ENCODE results near the gene ARHGEF33.

The ARHGEF33 gene

DNA sequence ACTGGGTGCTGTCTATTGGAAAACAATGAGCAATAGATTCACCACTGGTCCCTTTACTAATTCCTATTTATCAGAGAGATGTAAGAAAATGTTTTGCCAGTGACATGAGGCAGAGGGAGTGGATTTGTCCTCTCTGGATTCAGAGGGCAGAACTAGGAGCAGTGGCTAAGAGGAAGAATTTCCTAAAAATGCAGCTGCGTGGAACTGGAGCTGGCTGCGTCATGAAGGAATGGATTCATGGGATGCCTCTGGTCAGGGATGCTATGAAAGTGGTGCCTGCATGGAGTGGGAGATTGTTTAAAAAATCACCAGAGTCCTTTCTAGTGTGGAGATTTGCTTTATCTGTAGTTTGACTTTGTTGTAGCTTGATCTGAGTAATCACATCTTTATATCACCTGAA lies 78.3 kb downstream of the ARHGEF33 start:
- Histone ChIP-seq H3K4me3 (replicated peaks; ENCODE audit: low read depth, low read length) (no peak overlapping the region), H3K36me3 (ENCODE audit: control insufficient read depth, insufficient read depth, low read length) (no peaks in the 10 kb centered on the region), H3K27me3 (replicated peaks; ENCODE audit: control insufficient read depth, insufficient read depth, low read length) (no peaks in the 10 kb centered on the region; the same call in 1 of the 2 replicates)
- DNase-seq (ENCODE audit: extremely low read depth, insufficient read length) = no peak
- TF ChIP-seq, protein P1, sequence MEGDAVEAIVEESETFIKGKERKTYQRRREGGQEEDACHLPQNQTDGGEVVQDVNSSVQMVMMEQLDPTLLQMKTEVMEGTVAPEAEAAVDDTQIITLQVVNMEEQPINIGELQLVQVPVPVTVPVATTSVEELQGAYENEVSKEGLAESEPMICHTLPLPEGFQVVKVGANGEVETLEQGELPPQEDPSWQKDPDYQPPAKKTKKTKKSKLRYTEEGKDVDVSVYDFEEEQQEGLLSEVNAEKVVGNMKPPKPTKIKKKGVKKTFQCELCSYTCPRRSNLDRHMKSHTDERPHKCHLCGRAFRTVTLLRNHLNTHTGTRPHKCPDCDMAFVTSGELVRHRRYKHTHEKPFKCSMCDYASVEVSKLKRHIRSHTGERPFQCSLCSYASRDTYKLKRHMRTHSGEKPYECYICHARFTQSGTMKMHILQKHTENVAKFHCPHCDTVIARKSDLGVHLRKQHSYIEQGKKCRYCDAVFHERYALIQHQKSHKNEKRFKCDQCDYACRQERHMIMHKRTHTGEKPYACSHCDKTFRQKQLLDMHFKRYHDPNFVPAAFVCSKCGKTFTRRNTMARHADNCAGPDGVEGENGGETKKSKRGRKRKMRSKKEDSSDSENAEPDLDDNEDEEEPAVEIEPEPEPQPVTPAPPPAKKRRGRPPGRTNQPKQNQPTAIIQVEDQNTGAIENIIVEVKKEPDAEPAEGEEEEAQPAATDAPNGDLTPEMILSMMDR (IDR thresholded peaks at IDR 0.05; ENCODE audit: insufficient read depth, low read length, poor library complexity, severe bottlenecking) = no peak

DNA sequence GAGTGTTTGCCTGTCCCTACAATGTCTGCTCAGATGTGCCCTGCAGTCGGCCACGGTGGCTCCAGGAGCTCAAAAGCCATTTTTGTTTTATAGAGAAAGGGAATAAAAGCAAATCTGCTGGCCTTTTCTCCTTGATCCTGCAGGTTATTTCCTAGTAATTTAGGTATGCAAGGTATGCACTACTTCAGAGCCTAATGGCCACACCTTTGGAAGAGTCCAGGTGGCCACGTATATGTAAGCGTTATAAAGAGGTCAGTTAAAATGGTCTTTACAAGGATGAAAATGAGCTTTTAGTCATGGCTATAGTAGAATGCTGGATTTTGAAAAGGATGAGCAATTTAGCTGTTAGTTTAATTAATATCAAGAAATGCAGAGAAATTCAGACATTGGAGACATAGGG lies 81.7 kb downstream of the ARHGEF33 start:
- Histone ChIP-seq H3K4me3 (replicated peaks; ENCODE audit: low read depth, low read length) (no peak overlapping the region), H3K27me3 (replicated peaks; ENCODE audit: control insufficient read depth, insufficient read depth, low read length) (no peaks in the 10 kb centered on the region), H3K36me3 (ENCODE audit: control insufficient read depth, insufficient read depth, low read length) (no peaks in the 10 kb centered on the region)
- TF ChIP-seq, protein P1 (IDR thresholded peaks at IDR 0.05; ENCODE audit: insufficient read depth, low read length, poor library complexity, severe bottlenecking) = no peak
- DNase-seq (ENCODE audit: extremely low read depth, insufficient read length) = no peak

DNA sequence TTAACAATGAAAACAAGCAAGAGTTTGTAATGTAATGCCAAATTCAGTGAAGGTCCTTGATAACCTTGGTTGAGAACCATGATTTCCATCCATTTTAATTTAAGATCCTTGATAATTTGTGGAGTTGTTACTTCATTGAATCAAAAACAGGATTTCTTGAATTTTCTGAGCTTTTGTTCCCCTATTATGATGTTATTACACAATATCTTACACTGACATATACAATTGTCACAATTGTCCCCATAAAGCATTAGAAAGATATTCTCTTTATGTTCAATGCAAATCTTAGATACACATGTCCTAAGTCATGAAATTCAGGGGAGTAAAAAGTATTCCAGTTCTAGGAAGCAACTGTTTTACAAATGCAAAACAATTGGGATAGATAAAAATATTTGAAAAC lies 83.6 kb downstream of the ARHGEF33 start:
- DNase-seq (ENCODE audit: extremely low read depth, insufficient read length) = no peak
- H3K27me3 ChIP-seq (replicated peaks; ENCODE audit: control insufficient read depth, insufficient read depth, low read length) = no peaks in the 10 kb centered on the region
- H3K4me3 ChIP-seq (replicated peaks; ENCODE audit: low read depth, low read length) = no peak overlapping the region
- TF ChIP-seq, protein P1 (IDR thresholded peaks at IDR 0.05; ENCODE audit: insufficient read depth, low read length, poor library complexity, severe bottlenecking) = no peak
- H3K36me3 ChIP-seq (ENCODE audit: control insufficient read depth, insufficient read depth, low read length) = no peaks in the 10 kb centered on the region

DNA sequence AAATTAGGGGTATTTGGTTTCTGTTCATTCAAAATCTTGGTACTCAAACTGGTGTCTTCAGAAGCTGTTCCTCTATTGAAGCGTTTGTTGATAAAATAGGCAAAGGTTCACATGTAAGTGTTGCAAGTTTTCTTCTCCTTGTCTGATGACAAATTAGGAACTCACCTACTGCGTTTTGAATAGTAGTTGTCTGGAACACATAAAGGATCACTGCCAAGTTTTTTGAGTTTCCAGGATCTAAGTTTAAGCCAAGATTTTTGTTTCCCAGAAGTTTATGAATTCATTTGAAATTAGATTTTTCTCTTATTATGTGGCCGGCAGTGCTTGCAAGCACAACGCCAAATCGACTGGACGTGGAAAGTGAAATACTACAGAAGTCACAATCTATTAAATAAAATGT lies 85.4 kb downstream of the ARHGEF33 start:
- H3K36me3 ChIP-seq (ENCODE audit: control insufficient read depth, insufficient read depth, low read length) = no peaks in the 10 kb centered on the region
- H3K27me3 ChIP-seq (replicated peaks; ENCODE audit: control insufficient read depth, insufficient read depth, low read length) = no peaks in the 10 kb centered on the region
- H3K4me3 ChIP-seq (replicated peaks; ENCODE audit: low read depth, low read length) = no peak overlapping the region
- TF ChIP-seq, protein P1 (IDR thresholded peaks at IDR 0.05; ENCODE audit: insufficient read depth, low read length, poor library complexity, severe bottlenecking) = no peak
- DNase-seq (ENCODE audit: extremely low read depth, insufficient read length) = no peak

DNA sequence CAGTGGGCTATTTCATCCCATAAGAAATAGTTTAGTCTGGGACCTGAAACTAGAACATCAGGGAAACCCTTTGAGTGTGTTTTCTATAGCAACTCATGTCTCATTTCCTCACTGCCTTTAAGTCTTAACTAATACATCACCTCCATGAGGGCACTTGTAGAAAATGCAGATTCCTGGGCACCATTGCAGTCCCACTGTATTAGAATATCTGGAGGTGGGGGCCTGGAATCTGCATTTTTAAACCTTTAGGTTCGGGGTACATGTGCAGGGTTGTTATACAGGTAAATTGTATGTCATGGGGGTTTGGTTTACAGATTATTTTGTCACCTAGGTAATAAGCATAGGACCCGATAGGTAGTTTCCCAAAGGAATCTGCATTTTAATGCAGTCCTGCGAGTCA lies 87.4 kb downstream of the ARHGEF33 start:
- no peaks in the 10 kb centered on the region for H3K36me3 ChIP-seq (ENCODE audit: control insufficient read depth, insufficient read depth, low read length)
- no peak overlapping the region for H3K4me3 ChIP-seq (replicated peaks; ENCODE audit: low read depth, low read length)
- TF ChIP-seq, protein P1 (IDR thresholded peaks at IDR 0.05; ENCODE audit: insufficient read depth, low read length, poor library complexity, severe bottlenecking) = no peak
- no peaks in the 10 kb centered on the region for H3K27me3 ChIP-seq (replicated peaks; ENCODE audit: control insufficient read depth, insufficient read depth, low read length)
- no peak for DNase-seq (ENCODE audit: extremely low read depth, insufficient read length)

DNA sequence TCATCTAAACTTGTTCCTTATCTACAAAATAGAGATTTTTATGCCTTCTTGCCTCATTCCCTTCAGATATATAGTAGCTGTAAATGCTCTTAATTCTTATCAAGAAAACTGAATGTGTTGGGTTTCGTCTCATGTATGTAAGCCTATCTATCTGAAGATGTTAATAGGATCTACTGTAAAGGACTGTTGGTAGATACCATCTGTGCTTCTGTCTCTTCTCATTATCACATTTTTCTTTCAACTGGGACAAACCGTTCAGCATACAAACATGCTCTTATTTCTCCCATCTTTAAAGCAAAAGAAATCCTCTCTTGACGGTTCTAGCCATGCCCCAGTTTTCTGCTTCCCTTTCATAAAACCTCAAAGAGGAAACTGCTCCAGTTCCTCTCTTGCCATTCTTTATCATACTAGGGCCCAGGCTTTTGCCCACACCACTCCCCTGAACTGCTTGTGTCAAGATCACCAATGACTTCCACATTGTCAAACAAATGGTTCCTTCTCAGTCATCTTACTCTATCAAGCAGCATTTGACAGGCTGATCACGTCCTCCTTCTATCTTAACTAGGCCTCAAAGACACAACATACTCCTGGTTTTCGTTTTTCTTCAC lies 88.7 kb downstream of the ARHGEF33 start:
- Histone ChIP-seq H3K27me3 (replicated peaks; ENCODE audit: control insufficient read depth, insufficient read depth, low read length) (no peaks in the 10 kb centered on the region), H3K36me3 (ENCODE audit: control insufficient read depth, insufficient read depth, low read length) (no peaks in the 10 kb centered on the region), H3K4me3 (replicated peaks; ENCODE audit: low read depth, low read length) (no peak overlapping the region)
- TF ChIP-seq, protein P1 (IDR thresholded peaks at IDR 0.05; ENCODE audit: insufficient read depth, low read length, poor library complexity, severe bottlenecking) = no peak
- DNase-seq (ENCODE audit: extremely low read depth, insufficient read length) = no peak

Measured in GM06990 (cell line).